LNCAP (cell line): ENCODE measurements around the gene SLC10A7.

Source experiments
- TF ChIP-seq, protein P1 (sequence below): fragments of 450-650 bp; IDR thresholded peaks from 2 replicates; pipeline ENCODE4 v1.5.1; 2017; ENCODE audit warnings: mild to moderate bottlenecking

SLC10A7 gene

GRCh38 chr4:146379744-146380143 is 142.0 kb downstream of the SLC10A7 start:
- TF ChIP-seq, protein P1, sequence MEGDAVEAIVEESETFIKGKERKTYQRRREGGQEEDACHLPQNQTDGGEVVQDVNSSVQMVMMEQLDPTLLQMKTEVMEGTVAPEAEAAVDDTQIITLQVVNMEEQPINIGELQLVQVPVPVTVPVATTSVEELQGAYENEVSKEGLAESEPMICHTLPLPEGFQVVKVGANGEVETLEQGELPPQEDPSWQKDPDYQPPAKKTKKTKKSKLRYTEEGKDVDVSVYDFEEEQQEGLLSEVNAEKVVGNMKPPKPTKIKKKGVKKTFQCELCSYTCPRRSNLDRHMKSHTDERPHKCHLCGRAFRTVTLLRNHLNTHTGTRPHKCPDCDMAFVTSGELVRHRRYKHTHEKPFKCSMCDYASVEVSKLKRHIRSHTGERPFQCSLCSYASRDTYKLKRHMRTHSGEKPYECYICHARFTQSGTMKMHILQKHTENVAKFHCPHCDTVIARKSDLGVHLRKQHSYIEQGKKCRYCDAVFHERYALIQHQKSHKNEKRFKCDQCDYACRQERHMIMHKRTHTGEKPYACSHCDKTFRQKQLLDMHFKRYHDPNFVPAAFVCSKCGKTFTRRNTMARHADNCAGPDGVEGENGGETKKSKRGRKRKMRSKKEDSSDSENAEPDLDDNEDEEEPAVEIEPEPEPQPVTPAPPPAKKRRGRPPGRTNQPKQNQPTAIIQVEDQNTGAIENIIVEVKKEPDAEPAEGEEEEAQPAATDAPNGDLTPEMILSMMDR = no peak

DNA sequence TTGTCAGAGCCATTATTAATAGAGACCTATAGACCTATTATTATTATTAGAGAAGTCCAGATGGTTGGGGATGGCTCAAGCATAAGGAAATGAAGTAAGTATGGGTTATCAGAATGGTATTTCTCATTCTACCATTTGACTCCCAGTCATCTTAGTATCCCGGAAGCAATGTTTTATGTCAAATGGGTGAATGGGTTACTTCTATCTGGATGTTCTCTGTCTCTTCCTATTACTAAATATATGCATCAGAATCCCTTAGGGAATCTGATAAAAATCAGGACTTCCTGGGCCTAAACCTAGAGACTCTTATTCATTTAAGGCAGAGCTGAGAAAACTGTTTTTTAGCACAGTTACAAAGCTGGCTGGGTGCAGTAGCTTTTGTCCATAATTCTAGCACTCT is 149.9 kb downstream of the SLC10A7 start:
- TF ChIP-seq, protein P1 = no peak

DNA sequence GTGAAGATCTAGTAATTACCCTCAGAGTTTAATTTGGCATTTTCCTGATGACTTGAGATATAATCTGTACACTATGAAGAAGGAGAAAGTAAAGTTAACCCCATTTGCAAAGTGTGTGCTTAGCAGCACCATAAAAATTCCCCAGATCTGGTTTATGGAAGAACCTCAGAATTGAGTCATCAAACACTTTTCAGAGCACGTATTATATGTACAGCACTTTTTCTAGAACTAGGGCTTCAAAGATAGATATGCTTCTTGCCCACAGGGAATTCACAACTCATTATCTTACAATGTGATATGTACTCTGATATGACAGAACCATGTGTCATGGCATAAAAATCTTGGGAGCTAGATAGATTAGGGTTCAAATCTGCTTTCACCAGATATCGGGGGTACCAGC is 150.9 kb downstream of the SLC10A7 start:
- TF ChIP-seq, protein P1 = no peak

DNA sequence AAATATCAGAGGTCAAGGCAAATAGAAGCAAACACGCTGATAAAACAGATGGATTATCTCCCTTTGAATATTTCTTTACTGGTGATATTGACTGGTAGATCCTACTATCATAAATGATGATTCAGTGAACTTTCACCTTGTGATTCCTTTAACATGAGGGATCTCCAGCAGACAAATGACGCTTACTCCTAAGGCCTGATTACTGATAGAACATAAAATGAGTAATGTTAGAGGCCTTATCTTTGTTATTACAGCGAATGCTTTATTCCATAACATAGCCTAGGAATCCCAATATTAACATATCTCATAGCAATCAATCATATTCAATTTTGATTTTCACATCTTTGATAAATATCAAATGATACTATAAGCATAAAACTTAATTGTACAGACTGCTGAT is 152.3 kb downstream of the SLC10A7 start:
- TF ChIP-seq, protein P1 = no peak

DNA sequence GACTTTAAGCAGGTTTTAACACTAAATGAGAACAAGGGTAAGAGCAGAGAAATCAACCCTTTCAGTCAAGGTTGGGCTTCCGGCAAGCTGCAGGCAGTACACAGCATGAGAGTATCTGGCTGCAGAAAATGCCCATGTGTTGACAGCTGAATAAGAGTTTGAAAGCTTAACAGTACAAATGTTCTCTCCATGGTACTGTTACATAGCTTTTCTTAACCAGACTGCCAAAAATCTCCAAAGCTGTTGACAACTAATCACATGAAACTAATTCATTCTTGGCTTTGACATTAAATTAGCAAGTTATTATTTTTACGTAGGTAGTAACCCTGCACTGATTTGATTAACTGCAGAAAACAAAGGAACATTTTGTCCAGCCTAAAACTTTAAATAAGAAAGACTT is 153.5 kb downstream of the SLC10A7 start:
- TF ChIP-seq, protein P1 = no peak

GRCh38 chr4:146367347-146367746 is 154.4 kb downstream of the SLC10A7 start:
- TF ChIP-seq, protein P1 = no peak

GRCh38 chr4:146359771-146360170 is 162.0 kb downstream of the SLC10A7 start:
- TF ChIP-seq, protein P1 = no peak

DNA sequence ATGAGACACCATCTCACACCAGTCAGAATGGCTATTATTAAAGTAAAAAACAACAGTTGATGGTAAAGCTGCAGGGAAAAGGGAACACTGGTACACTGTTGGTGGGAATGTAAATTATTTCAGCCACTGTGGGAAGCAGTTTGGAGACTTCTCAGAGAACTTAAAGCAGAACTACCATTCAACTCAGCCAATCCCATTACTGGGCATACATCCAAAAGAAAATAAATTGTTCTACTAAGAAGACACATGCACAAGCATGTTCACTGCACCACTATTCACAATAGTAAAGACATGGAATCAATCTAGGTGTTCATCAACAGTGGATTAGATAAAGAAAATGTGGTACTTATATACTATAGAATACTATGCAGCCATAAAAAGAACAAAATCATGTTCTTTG is 172.4 kb downstream of the SLC10A7 start:
- TF ChIP-seq, protein P1 = no peak
